Endothelial cell of umbilical vein (primary cell): ENCODE measurements around the gene CROT. TPM values are rescaled to one million over a fixed set of nuclear protein-coding genes. Genes with fewer than 3 reads are reported as not detected.

Experiments
- BruUV-seq: library from RNA; stranded (reverse); fragments of 400-500 nt; replicated peaks from 2 replicates; lab custom pipeline; 2021; lab: Mats Ljungman, UMichigan
- CTCF ChIA-PET: fragments of 300-600, 350-600 bp; sonication (Branson Sonifier 250); formaldehyde crosslinking; loops from one replicate; lab custom pipeline; 2021; ENCODE audit warnings: antibody characterized with exemption, inconsistent platforms; lab: Charles Lee
- POLR2A ChIA-PET: fragments of 300-600, 350-600 bp; sonication (Branson Sonifier 250); formaldehyde crosslinking; loops from one replicate; lab custom pipeline; 2021; ENCODE audit warnings: antibody characterized with exemption, inconsistent platforms; lab: Charles Lee
- DNase-seq: peaks from one replicate; pipeline ENCODE4 v3.0.0-alpha.2; 2011; ENCODE audit warnings: low read depth, low spot score
- FAIRE-seq: peaks from 2 replicates; lab custom pipeline; 2011; peaks lifted over from hg19 to GRCh38; lab: Jason Lieb, UNC
- H2AFZ ChIP-seq: 2 replicates; pipeline ENCODE4 v1.6.0; 2012; ENCODE audit warnings: low read depth, low read length, control low read depth, inconsistent platforms
- H3K27ac ChIP-seq: 2 replicates; pipeline ENCODE4 v1.5.1; 2011; ENCODE audit warnings: low read depth, mild to moderate bottlenecking, control low read depth, low read length, moderate library complexity; ENCODE audit not compliant: insufficient read depth
- H3K27me3 ChIP-seq, 2 experiments: 2 replicates each; pipeline versions ENCODE4 v1.6.0 to v1.6.1; 2011; ENCODE audit warnings: low read length in 2 of 2, mixed read lengths in 1 of 2; ENCODE audit not compliant: control insufficient read depth in 2 of 2, insufficient read depth in 2 of 2
- H3K36me3 ChIP-seq, 2 experiments: 2 replicates in 1 of 2; 3 replicates in 1 of 2; pipeline ENCODE4 v1.5.1; 2011; ENCODE audit warnings: low read length in 2 of 2, mild to moderate bottlenecking in 1 of 2, moderate library complexity in 1 of 2; ENCODE audit not compliant: control insufficient read depth in 2 of 2, insufficient read depth in 2 of 2; ENCODE audit errors: extremely low read depth in 1 of 2
- H3K4me1 ChIP-seq: 3 replicates; pipeline ENCODE4 v1.5.1; 2011; ENCODE audit warnings: mild to moderate bottlenecking, low read length; ENCODE audit not compliant: control insufficient read depth, insufficient read depth; ENCODE audit errors: extremely low read depth
- H3K4me2 ChIP-seq: 2 replicates; pipeline ENCODE4 v1.6.1; 2011; ENCODE audit warnings: low read length, control low read depth, mixed read lengths; ENCODE audit not compliant: insufficient read depth
- H3K4me3 ChIP-seq, 3 experiments: fragments of 200-600 bp in 1 of 3; sonication (generic), shearing (Covaris generic) in 1 of 3; replicated peaks in 1 of 3; 2 replicates each; pipeline ENCODE4 v1.5.1; 2011 to 2016; ENCODE audit warnings: control low read depth in 3 of 3, low read length in 3 of 3, mild to moderate bottlenecking in 2 of 3, inconsistent platforms in 1 of 3, low read depth in 1 of 3, moderate library complexity in 1 of 3; ENCODE audit not compliant: insufficient read depth in 1 of 3
- H3K79me2 ChIP-seq: 2 replicates; pipeline ENCODE4 v1.6.0; 2012; ENCODE audit warnings: low read length, inconsistent platforms; ENCODE audit not compliant: control insufficient read depth, insufficient read depth
- H3K9ac ChIP-seq: replicated peaks from 2 replicates; pipeline ENCODE3; 2011; ENCODE audit warnings: low read length, control low read depth; ENCODE audit not compliant: insufficient read depth; ENCODE audit errors: extremely low read depth
- H3K9me1 ChIP-seq: replicated peaks from 3 replicates; pipeline ENCODE4 v1.6.0; 2011; ENCODE audit warnings: mild to moderate bottlenecking, low read length; ENCODE audit not compliant: control insufficient read depth, insufficient read depth; ENCODE audit errors: extremely low read depth
- H3K9me3 ChIP-seq: replicated peaks from 2 replicates; pipeline ENCODE4 v1.5.1; 2012; ENCODE audit warnings: low read length, inconsistent platforms; ENCODE audit not compliant: control insufficient read depth, insufficient read depth
- H4K20me1 ChIP-seq: replicated peaks from 2 replicates; pipeline ENCODE3; 2011; ENCODE audit warnings: mild to moderate bottlenecking, low read length; ENCODE audit not compliant: control insufficient read depth, insufficient read depth; ENCODE audit errors: extremely low read depth
- EZH2 ChIP-seq: IDR thresholded peaks from 2 replicates; pipeline ENCODE4 v1.6.1; 2012; ENCODE audit warnings: borderline replicate concordance, low read depth, mild to moderate bottlenecking, moderate library complexity, low read length, inconsistent platforms; ENCODE audit not compliant: severe bottlenecking
- FOS ChIP-seq: IDR thresholded peaks from 2 replicates; pipeline ENCODE4 v1.6.1; 2011; ENCODE audit warnings: mild to moderate bottlenecking, low read length, moderate library complexity, borderline replicate concordance; ENCODE audit not compliant: insufficient read depth
- GATA2 ChIP-seq: IDR thresholded peaks from 2 replicates; pipeline ENCODE4 v1.7.0; 2011; ENCODE audit warnings: low read depth, mild to moderate bottlenecking, moderate library complexity, mixed read lengths, low read length; ENCODE audit not compliant: insufficient read length, insufficient read depth
- JUN ChIP-seq: IDR thresholded peaks from 2 replicates; pipeline ENCODE4 v1.6.1; 2011; ENCODE audit warnings: borderline replicate concordance, low read depth; ENCODE audit not compliant: insufficient read length, insufficient read depth
- MYC ChIP-seq: IDR thresholded peaks from one replicate; pipeline ENCODE4 v1.6.1; 2011; ENCODE audit warnings: mild to moderate bottlenecking, low read depth, low read length
- POLR2A ChIP-seq: IDR thresholded peaks from 2 replicates; pipeline ENCODE4 v1.6.1; 2012; ENCODE audit warnings: low read depth, mild to moderate bottlenecking, control low read depth, low read length
- POLR2AphosphoS5 ChIP-seq: IDR thresholded peaks from 2 replicates; pipeline ENCODE4 v1.6.1; 2012; ENCODE audit warnings: low read depth, mild to moderate bottlenecking, control low read depth, low read length, moderate library complexity; ENCODE audit not compliant: insufficient read depth
- dilution Hi-C: fragments of 300-500 bp; cut with MboI; formaldehyde crosslinking; loops from one replicate; pipeline ENCODE4 v1.15.0; 2019; ENCODE audit warnings: low sequenced_read_pairs; ENCODE audit not compliant: extremely low pct_ligation_motif_present
- intact Hi-C: fragments of 100-400 bp; cut with micrococcal nuclease; formaldehyde crosslinking; loops from one replicate; pipeline ENCODE4 v1.10.0; 2022
- polyA plus RNA-seq, 4 experiments: library from polyadenylated mRNA; depleted of rRNA in 3 of 4; stranded (reverse) in 3 of 4; unstranded in 1 of 4; fragments of >200 nt; gene quantifications; 2 replicates each; pipeline versions ENCODE4 v1.2.1 to v1.2.3, GENCODE V29; 2011 to 2012; ENCODE audit warnings: missing spikeins in 1 of 4
- total RNA-seq: library from RNA; stranded (reverse); gene quantifications from 2 replicates; pipeline ENCODE4 v1.2.3, GENCODE V29; 2021
- TF ChIP-seq, protein P1 (sequence below), 2 donors: IDR thresholded peaks; 1 replicate in 1 of 2; 2 replicates in 1 of 2; pipeline ENCODE4 v1.5.1; 2011; ENCODE audit warnings: low read length in 2 of 2, mild to moderate bottlenecking in 2 of 2, moderate library complexity in 2 of 2, control low read depth in 1 of 2, inconsistent platforms in 1 of 2, low read depth in 1 of 2; ENCODE audit not compliant: insufficient read depth in 1 of 2; ENCODE audit errors: extremely low read depth in 1 of 2
- TF ChIP-seq, protein P2 (sequence below): IDR thresholded peaks from 2 replicates; pipeline ENCODE4 v1.6.1; 2011; ENCODE audit not compliant: insufficient read depth, insufficient read length

The CROT gene
- total and polyA plus RNA-seq, 2 donors (not counting 3 experiments of a cell fraction or from before 2014, with no cell fraction given) = 3.3 to 6.6 TPM

DNA sequence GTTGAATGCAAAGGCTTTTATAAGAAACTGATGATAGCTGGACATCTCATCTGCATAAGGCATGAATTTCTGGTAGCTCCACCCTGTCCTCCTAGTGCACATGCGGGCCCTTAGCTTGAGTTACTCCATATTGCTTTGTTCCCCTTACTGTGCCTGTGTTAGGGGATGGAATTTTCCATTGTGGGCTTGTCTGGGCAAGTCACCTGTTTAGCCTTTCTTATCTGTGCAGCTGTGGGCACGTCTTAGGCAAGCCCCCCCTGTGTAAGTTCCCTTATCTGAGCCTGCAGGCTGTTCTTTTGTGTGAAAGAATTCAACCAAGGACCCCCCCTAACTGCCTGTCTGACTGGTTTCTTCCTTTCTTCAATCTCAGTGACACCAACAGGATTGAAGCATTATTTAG lies 14.5 kb upstream of the CROT start:
- H3K79me2 ChIP-seq = no peaks in the 10 kb centered on the region
- ChIA-PET POLR2A (no interaction called here), CTCF (interaction anchor here (1.3 kb wide), 1 partner anchor 85 kb away, joined by 4 read pairs; no protein-coding TSS in a partner anchor)
- H3K4me1 ChIP-seq = no peaks in the 10 kb centered on the region
- no peak overlapping the region for H3K27ac ChIP-seq
- peaks cover 0 to 2% of the 10 kb centered on the region in 2 experiments for H3K36me3 ChIP-seq
- FAIRE-seq = no peak
- H3K27me3 ChIP-seq = no peaks in the 10 kb centered on the region
- no peak overlapping the region for H3K4me2 ChIP-seq
- dilution Hi-C loops = no loop called here
- no TSS peak for BruUV-seq
- H3K9ac ChIP-seq = no peak overlapping the region
- H3K9me3 ChIP-seq = peaks cover 4% of the 10 kb centered on the region
- intact Hi-C loops = no loop called here
- H3K4me3 ChIP-seq = no peak overlapping the region
- TF ChIP-seq EZH2 = no peak
- TF ChIP-seq POLR2A = no peak
- TF ChIP-seq, protein P1, sequence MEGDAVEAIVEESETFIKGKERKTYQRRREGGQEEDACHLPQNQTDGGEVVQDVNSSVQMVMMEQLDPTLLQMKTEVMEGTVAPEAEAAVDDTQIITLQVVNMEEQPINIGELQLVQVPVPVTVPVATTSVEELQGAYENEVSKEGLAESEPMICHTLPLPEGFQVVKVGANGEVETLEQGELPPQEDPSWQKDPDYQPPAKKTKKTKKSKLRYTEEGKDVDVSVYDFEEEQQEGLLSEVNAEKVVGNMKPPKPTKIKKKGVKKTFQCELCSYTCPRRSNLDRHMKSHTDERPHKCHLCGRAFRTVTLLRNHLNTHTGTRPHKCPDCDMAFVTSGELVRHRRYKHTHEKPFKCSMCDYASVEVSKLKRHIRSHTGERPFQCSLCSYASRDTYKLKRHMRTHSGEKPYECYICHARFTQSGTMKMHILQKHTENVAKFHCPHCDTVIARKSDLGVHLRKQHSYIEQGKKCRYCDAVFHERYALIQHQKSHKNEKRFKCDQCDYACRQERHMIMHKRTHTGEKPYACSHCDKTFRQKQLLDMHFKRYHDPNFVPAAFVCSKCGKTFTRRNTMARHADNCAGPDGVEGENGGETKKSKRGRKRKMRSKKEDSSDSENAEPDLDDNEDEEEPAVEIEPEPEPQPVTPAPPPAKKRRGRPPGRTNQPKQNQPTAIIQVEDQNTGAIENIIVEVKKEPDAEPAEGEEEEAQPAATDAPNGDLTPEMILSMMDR (IDR thresholded peaks at IDR 0.05; ENCODE audit: extremely low read depth in 1 of 2, insufficient read depth in 1 of 2, low read depth in 1 of 2, low read length in 2 of 2) = no peak
- no peak for TF ChIP-seq FOS
- no peak for TF ChIP-seq MYC
- no peak for TF ChIP-seq POLR2AphosphoS5
- no peak for TF ChIP-seq JUN
- TF ChIP-seq, protein P2, sequence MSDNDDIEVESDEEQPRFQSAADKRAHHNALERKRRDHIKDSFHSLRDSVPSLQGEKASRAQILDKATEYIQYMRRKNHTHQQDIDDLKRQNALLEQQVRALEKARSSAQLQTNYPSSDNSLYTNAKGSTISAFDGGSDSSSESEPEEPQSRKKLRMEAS = no peak
- TF ChIP-seq GATA2 = no peak
- H3K9me1 ChIP-seq = no peaks in the 10 kb centered on the region
- DNase-seq = peak; percentile 58
- no peak overlapping the region for H2AFZ ChIP-seq
- no peaks in the 10 kb centered on the region for H4K20me1 ChIP-seq
